CD4-positive, alpha-beta T cell treated with Interleukin-21 for 1 hour (primary cell): ENCODE data around the gene DNAH1.

ENCODE experiments used
- DNase-seq: peaks from one replicate; pipeline ENCODE4 v3.0.0-alpha.2; 2020

The DNAH1 gene

GRCh38 chr3:52343946-52344600, 28.0 kb downstream of the DNAH1 start:
- DNase-seq, result no peak

- DNase-seq, result no peak
Observed at GRCh38 chr3:52345521-52346109, 29.5 kb downstream of the DNAH1 start.

GRCh38 chr3:52346623-52347530, 30.8 kb downstream of the DNAH1 start:
- no peak for DNase-seq

- no peak for DNase-seq
Observed at GRCh38 chr3:52347716-52348635, 31.9 kb downstream of the DNAH1 start.

GRCh38 chr3:52349131-52349530, 33.0 kb downstream of the DNAH1 start:
- DNase-seq, result no peak

- no peak for DNase-seq
Observed at GRCh38 chr3:52349611-52350395, 33.7 kb downstream of the DNAH1 start.

GRCh38 chr3:52350416-52350815, 34.3 kb downstream of the DNAH1 start:
- no peak for DNase-seq

- DNase-seq, result no peak
Observed at GRCh38 chr3:52350981-52351761, 35.1 kb downstream of the DNAH1 start.

- DNase-seq, result no peak
Observed at GRCh38 chr3:52351762-52352368, 35.7 kb downstream of the DNAH1 start.

- no peak for DNase-seq
Observed at GRCh38 chr3:52352566-52352965, 36.4 kb downstream of the DNAH1 start.

- no peak for DNase-seq
Observed at GRCh38 chr3:52353291-52353855, 37.3 kb downstream of the DNAH1 start.

- no peak for DNase-seq
Observed at GRCh38 chr3:52354676-52355075, 38.6 kb downstream of the DNAH1 start.

- DNase-seq, result no peak
Observed at GRCh38 chr3:52355526-52355925, 39.4 kb downstream of the DNAH1 start.

- no peak for DNase-seq
Observed at GRCh38 chr3:52356126-52356525, 40.0 kb downstream of the DNAH1 start.

- DNase-seq, result no peak
Observed at GRCh38 chr3:52357151-52358080, 41.3 kb downstream of the DNAH1 start.

- DNase-seq, result no peak
Observed at GRCh38 chr3:52358362-52358940, 42.3 kb downstream of the DNAH1 start.

GRCh38 chr3:52359116-52359855, 43.2 kb downstream of the DNAH1 start:
- no peak for DNase-seq

GRCh38 chr3:52361011-52361410, 44.9 kb downstream of the DNAH1 start:
- DNase-seq, result no peak
